ENCODE results near the gene SAP25.

DNA sequence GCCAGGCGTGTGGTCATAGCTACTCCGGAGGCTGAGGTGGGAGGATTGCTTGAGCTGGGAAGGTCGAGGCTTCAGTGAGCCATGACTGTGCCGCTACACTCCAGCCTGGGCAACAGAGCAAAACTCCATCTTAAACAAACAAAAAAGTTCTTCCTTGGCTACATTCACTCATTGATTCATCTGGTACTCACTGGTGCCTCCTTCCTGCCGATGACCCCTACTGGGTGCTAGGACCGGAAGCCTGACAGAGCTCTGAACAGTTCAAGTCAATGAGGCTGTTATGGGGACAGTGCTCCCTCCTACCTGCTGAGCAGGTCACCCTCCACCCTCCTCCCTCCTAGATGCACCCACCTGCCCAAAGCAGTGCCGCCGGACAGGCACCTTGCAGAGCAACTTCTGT lies 33.4 kb upstream of the SAP25 start:
- TF ChIP-seq, protein P1, sequence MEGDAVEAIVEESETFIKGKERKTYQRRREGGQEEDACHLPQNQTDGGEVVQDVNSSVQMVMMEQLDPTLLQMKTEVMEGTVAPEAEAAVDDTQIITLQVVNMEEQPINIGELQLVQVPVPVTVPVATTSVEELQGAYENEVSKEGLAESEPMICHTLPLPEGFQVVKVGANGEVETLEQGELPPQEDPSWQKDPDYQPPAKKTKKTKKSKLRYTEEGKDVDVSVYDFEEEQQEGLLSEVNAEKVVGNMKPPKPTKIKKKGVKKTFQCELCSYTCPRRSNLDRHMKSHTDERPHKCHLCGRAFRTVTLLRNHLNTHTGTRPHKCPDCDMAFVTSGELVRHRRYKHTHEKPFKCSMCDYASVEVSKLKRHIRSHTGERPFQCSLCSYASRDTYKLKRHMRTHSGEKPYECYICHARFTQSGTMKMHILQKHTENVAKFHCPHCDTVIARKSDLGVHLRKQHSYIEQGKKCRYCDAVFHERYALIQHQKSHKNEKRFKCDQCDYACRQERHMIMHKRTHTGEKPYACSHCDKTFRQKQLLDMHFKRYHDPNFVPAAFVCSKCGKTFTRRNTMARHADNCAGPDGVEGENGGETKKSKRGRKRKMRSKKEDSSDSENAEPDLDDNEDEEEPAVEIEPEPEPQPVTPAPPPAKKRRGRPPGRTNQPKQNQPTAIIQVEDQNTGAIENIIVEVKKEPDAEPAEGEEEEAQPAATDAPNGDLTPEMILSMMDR (IDR thresholded peaks at IDR 0.05 in 8 of 11, conservative IDR thresholded peaks at IDR 0.05 in 3 of 11) = no peak
- no peak for TF ChIP-seq POLR2A (IDR thresholded peaks at IDR 0.05)
- no peak for TF ChIP-seq POLR2AphosphoS5 (IDR thresholded peaks at IDR 0.05)
